IMR-90 (cell line): ENCODE data around the gene SNX21. TPM values are rescaled to one million over a fixed set of nuclear protein-coding genes. Genes with fewer than 3 reads are reported as not detected.

Experiments
- ATAC-seq: fragments of 200-7000 bp; cut with Tn5 transposase; 2 replicates; pipeline ENCODE4 v1.9.1; 2020; ENCODE audit warnings: low read depth, mild to moderate bottlenecking, moderate library complexity
- BruUV-seq: library from RNA; stranded (reverse); fragments of 400-500 nt; replicated peaks from 2 replicates; lab custom pipeline; 2021; lab: Mats Ljungman, UMichigan
- CTCF ChIA-PET: fragments of 300-600 bp; formaldehyde crosslinking; extraction: SDS; loops from one replicate; lab custom pipeline; 2021; ENCODE audit warnings: antibody characterized with exemption; lab: Yijun Ruan, JAX
- POLR2A ChIA-PET: fragments of 300-600 bp; sonication (Branson Sonifier 250); formaldehyde crosslinking; loops from one replicate; lab custom pipeline; 2022; ENCODE audit warnings: antibody characterized with exemption; ENCODE audit not compliant: unreplicated experiment; lab: Charles Lee
- DNase-seq: peaks from one replicate; pipeline ENCODE4 v3.0.0; 2013
- H2AFZ ChIP-seq: replicated peaks from 2 replicates; pipeline ENCODE3; 2013; ENCODE audit warnings: low read length, mild to moderate bottlenecking; ENCODE audit not compliant: poor library complexity
- H2AK5ac ChIP-seq: 2 replicates; pipeline ENCODE4 v1.6.1; 2013; ENCODE audit warnings: low read depth, low read length, inconsistent platforms
- H2AK9ac ChIP-seq: replicated peaks from 2 replicates; pipeline ENCODE3; 2013; ENCODE audit warnings: mild to moderate bottlenecking, low read depth, low read length, moderate library complexity; ENCODE audit not compliant: poor library complexity
- H2BK120ac ChIP-seq: 2 replicates; pipeline ENCODE4 v1.6.1; 2013; ENCODE audit warnings: low read depth, low read length, inconsistent platforms
- H2BK15ac ChIP-seq: 3 replicates; pipeline ENCODE4 v1.6.1; 2013; ENCODE audit warnings: low read depth, low read length, inconsistent platforms
- H2BK20ac ChIP-seq: 2 replicates; pipeline ENCODE4 v1.6.1; 2013; ENCODE audit warnings: low read depth, mild to moderate bottlenecking, inconsistent platforms, low read length, moderate library complexity
- H2BK5ac ChIP-seq: 2 replicates; pipeline ENCODE4 v1.6.1; 2013; ENCODE audit warnings: mild to moderate bottlenecking, low read depth, low read length, inconsistent platforms; ENCODE audit not compliant: poor library complexity, severe bottlenecking
- H3K14ac ChIP-seq: replicated peaks from 2 replicates; pipeline ENCODE4 v1.6.1; 2013; ENCODE audit warnings: low read depth, low read length, inconsistent platforms
- H3K18ac ChIP-seq: 2 replicates; pipeline ENCODE4 v1.6.1; 2013; ENCODE audit warnings: low read depth, low read length, control low read depth
- H3K23ac ChIP-seq: 2 replicates; pipeline ENCODE4 v1.6.1; 2013; ENCODE audit warnings: low read depth, low read length, inconsistent platforms
- H3K27ac ChIP-seq: 2 replicates; pipeline ENCODE4 v1.5.1; 2013; ENCODE audit warnings: mild to moderate bottlenecking, control low read depth, low read length; ENCODE audit not compliant: insufficient read depth
- H3K27me3 ChIP-seq: 2 replicates; pipeline ENCODE4 v1.6.1; 2013; ENCODE audit warnings: low read length; ENCODE audit not compliant: control insufficient read depth, insufficient read depth
- H3K36me3 ChIP-seq: 2 replicates; pipeline ENCODE4 v1.6.1; 2013; ENCODE audit warnings: low read length, mixed read lengths; ENCODE audit not compliant: control insufficient read depth, insufficient read depth
- H3K4ac ChIP-seq: 2 replicates; pipeline ENCODE4 v1.6.1; 2013; ENCODE audit warnings: low read depth, low read length, inconsistent platforms
- H3K4me1 ChIP-seq: 2 replicates; pipeline ENCODE4 v1.6.1; 2013; ENCODE audit warnings: low read length, mixed read lengths; ENCODE audit not compliant: control insufficient read depth, insufficient read depth
- H3K4me2 ChIP-seq: 2 replicates; pipeline ENCODE4 v1.6.1; 2013; ENCODE audit warnings: low read depth, mild to moderate bottlenecking, control low read depth, low read length, moderate library complexity
- H3K4me3 ChIP-seq: 2 replicates; pipeline ENCODE4 v1.5.1; 2013; ENCODE audit warnings: low read depth, mild to moderate bottlenecking, control low read depth, low read length, moderate library complexity; ENCODE audit not compliant: insufficient read depth
- H3K56ac ChIP-seq: 2 replicates; pipeline ENCODE4 v1.6.1; 2013; ENCODE audit warnings: low read length, inconsistent platforms; ENCODE audit not compliant: insufficient read depth; ENCODE audit errors: extremely low read depth
- H3K79me1 ChIP-seq, 2 experiments: 2 replicates each; pipeline ENCODE4 v1.6.1; 2013; ENCODE audit warnings: low read length in 2 of 2, inconsistent platforms in 1 of 2, low read depth in 1 of 2
- H3K9ac ChIP-seq: 2 replicates; pipeline ENCODE4 v1.6.1; 2013; ENCODE audit warnings: low read depth, low read length, control low read depth
- H3K9me1 ChIP-seq: 2 replicates; pipeline ENCODE4 v1.6.1; 2013; ENCODE audit warnings: low read length, inconsistent platforms; ENCODE audit not compliant: insufficient read depth
- H3K9me3 ChIP-seq: 2 replicates; pipeline ENCODE4 v1.6.1; 2013; ENCODE audit warnings: low read length; ENCODE audit not compliant: control insufficient read depth, insufficient read depth
- H4K20me1 ChIP-seq: 2 replicates; pipeline ENCODE4 v1.6.1; 2013; ENCODE audit warnings: low read length, inconsistent platforms; ENCODE audit not compliant: insufficient read depth
- H4K5ac ChIP-seq: 2 replicates; pipeline ENCODE4 v1.6.1; 2013; ENCODE audit warnings: mild to moderate bottlenecking, low read depth, low read length, control low read depth
- H4K8ac ChIP-seq, 2 experiments: 2 replicates each; pipeline ENCODE4 v1.6.1; 2013; ENCODE audit warnings: low read depth in 2 of 2, low read length in 2 of 2, control low read depth in 1 of 2, inconsistent platforms in 1 of 2
- H4K91ac ChIP-seq: 2 replicates; pipeline ENCODE4 v1.6.1; 2013; ENCODE audit warnings: low read depth, low read length, inconsistent platforms; ENCODE audit not compliant: insufficient read depth
- BHLHE40 ChIP-seq: fragments of 150-350 bp; IDR thresholded peaks from 2 replicates; pipeline ENCODE4 v1.6.1; 2016; ENCODE audit warnings: mild to moderate bottlenecking, low read depth, low read length
- CEBPB ChIP-seq: IDR thresholded peaks from 2 replicates; pipeline ENCODE4 v1.6.1; 2012; ENCODE audit warnings: low read depth, low read length, improper control_type of control experiment
- CHD1 ChIP-seq: IDR thresholded peaks from 2 replicates; pipeline ENCODE4 v1.6.1; 2012; ENCODE audit warnings: low read depth, low read length, improper control_type of control experiment
- CTCF ChIP-seq: conservative IDR thresholded peaks from 2 replicates; pipeline ENCODE4 v1.5.1; 2012; ENCODE audit warnings: mild to moderate bottlenecking, low read depth, low read length, improper control_type of control experiment
- ELK1 ChIP-seq: fragments of 150-350 bp; IDR thresholded peaks from 2 replicates; pipeline ENCODE4 v1.6.1; 2016; ENCODE audit warnings: low read depth, mild to moderate bottlenecking, low read length, moderate library complexity, borderline replicate concordance
- FOS ChIP-seq: fragments of 150-350 bp; IDR thresholded peaks from 2 replicates; pipeline ENCODE4 v1.6.1; 2016; ENCODE audit warnings: low read depth, low read length
- MAFK ChIP-seq: IDR thresholded peaks from 2 replicates; pipeline ENCODE4 v1.6.1; 2012; ENCODE audit warnings: low read depth, low read length, improper control_type of control experiment
- MAZ ChIP-seq: IDR thresholded peaks from 2 replicates; pipeline ENCODE4 v1.6.1; 2012; ENCODE audit warnings: low read depth, mild to moderate bottlenecking, low read length, improper control_type of control experiment, moderate library complexity, borderline replicate concordance
- MXI1 ChIP-seq: IDR thresholded peaks from 2 replicates; pipeline ENCODE4 v1.6.1; 2012; ENCODE audit warnings: low read depth, mild to moderate bottlenecking, low read length, moderate library complexity, borderline replicate concordance
- NFE2L2 ChIP-seq: fragments of 150-350 bp; IDR thresholded peaks from 2 replicates; pipeline ENCODE4 v1.6.1; 2016; ENCODE audit warnings: low read depth, mild to moderate bottlenecking, low read length
- POLR2A ChIP-seq: IDR thresholded peaks from 2 replicates; pipeline ENCODE4 v1.6.1; 2012; ENCODE audit warnings: mild to moderate bottlenecking, low read depth, low read length
- RAD21 ChIP-seq: IDR thresholded peaks from 2 replicates; pipeline ENCODE4 v1.6.1; 2012; ENCODE audit warnings: low read length, improper control_type of control experiment
- RCOR1 ChIP-seq: IDR thresholded peaks from 2 replicates; pipeline ENCODE4 v1.6.1; 2012; ENCODE audit warnings: mild to moderate bottlenecking, low read length, improper control_type of control experiment; ENCODE audit not compliant: insufficient replicate concordance
- RFX5 ChIP-seq: IDR thresholded peaks from 2 replicates; pipeline ENCODE4 v1.8.0; 2012; ENCODE audit warnings: low read depth, mild to moderate bottlenecking, low read length, moderate library complexity
- SMC3 ChIP-seq: fragments of 150-350 bp; IDR thresholded peaks from 2 replicates; pipeline ENCODE4 v1.6.1; 2016; ENCODE audit warnings: low read depth, mild to moderate bottlenecking, antibody characterized with exemption, low read length, moderate library complexity
- USF2 ChIP-seq: fragments of 150-350 bp; IDR thresholded peaks from 2 replicates; pipeline ENCODE4 v1.6.1; 2017; ENCODE audit warnings: mild to moderate bottlenecking, antibody characterized with exemption, low read length, low read depth
- WGBS, 2 experiments: methylation state at CpG; one replicate each; pipeline versions ENCODE4 v1.1.5 to v1.1.7; 2013; ENCODE audit warnings: missing lambda C conversion rate in 2 of 2; ENCODE audit not compliant: insufficient read length in 1 of 2; ENCODE audit errors: extremely low coverage in 2 of 2; 5-methylcytosine and 5-hydroxymethylcytosine counted together
- dilution Hi-C: fragments of 300-500 bp; cut with HindIII; formaldehyde crosslinking; loops from one replicate; pipeline ENCODE4 v1.14.3; 2018; ENCODE audit warnings: low sequenced_read_pairs; ENCODE audit not compliant: unreplicated experiment
- in situ Hi-C: fragments of 300-500 bp; cut with MboI; formaldehyde crosslinking; loops from 3 replicates; pipeline ENCODE4 v1.14.3; 2019; ENCODE audit warnings: low sequenced_read_pairs, inconsistent platforms, mixed read lengths
- intact Hi-C: fragments of 100-400 bp; cut with micrococcal nuclease; formaldehyde crosslinking; loops from 2 replicates; pipeline ENCODE4 v1.10.0; 2022
- polyA plus RNA-seq, 3 experiments: library from polyadenylated mRNA; depleted of rRNA; stranded (reverse); fragments of >200 nt; gene quantifications; 2 replicates each; pipeline ENCODE4 v1.2.3, GENCODE V29; 2012; ENCODE audit warnings: low replicate concordance in 1 of 3
- total RNA-seq: library from RNA; depleted of rRNA; stranded (reverse); fragments of >200 nt; gene quantifications from 2 replicates; pipeline ENCODE4 v1.2.3, GENCODE V29; 2012

The SNX21 gene
- total and polyA plus RNA-seq, 2 of the 4 experiments (the other 2 are of a cell fraction) = 11.1 to 17.9 TPM

GRCh38 chr20:45832619-45833018 is 980 bp upstream of the SNX21 start:
- intact Hi-C loops (loop anchor here (10.0 kb wide), 1 partner anchor 102 kb away; the partner anchor contains the start of gene PCIF1), in situ Hi-C loops (no loop called here)
- no peaks in the 10 kb centered on the region for H3K27me3 ChIP-seq

More at GRCh38 chr20:45832619-45833018, 980 bp upstream of the SNX21 start:
- no peak for TF ChIP-seq MAFK
- TF ChIP-seq USF2 = no peak
- no peak for TF ChIP-seq RCOR1
- TF ChIP-seq POLR2A = no peak
- TF ChIP-seq CHD1 = no peak
- TF ChIP-seq MXI1 = no peak
- no peak for TF ChIP-seq MAZ
- no peak for TF ChIP-seq RFX5
- no peak for TF ChIP-seq SMC3
- TF ChIP-seq ELK1 = no peak
- no peak for TF ChIP-seq CEBPB
- no peak for TF ChIP-seq BHLHE40
- no peak for TF ChIP-seq CTCF
- no peak for TF ChIP-seq RAD21
- no peak for TF ChIP-seq FOS
- TF ChIP-seq NFE2L2 = no peak
- H3K36me3 ChIP-seq = peaks cover 9% of the 10 kb centered on the region
- peaks cover 20% of the 10 kb centered on the region for H3K4me1 ChIP-seq
- H4K8ac ChIP-seq = peak overlapping the region; percentile 68 to 96
- dilution Hi-C loops = no loop called here
- peaks cover 17% of the 10 kb centered on the region for H3K9me1 ChIP-seq
- peaks cover 15 to 27% of the 10 kb centered on the region in 2 experiments for H3K79me1 ChIP-seq
- no peak overlapping the region for H2AFZ ChIP-seq
- peak overlapping the region; percentile 81; the same call in 1 of the 2 replicates for H3K4ac ChIP-seq
- H3K56ac ChIP-seq = no peak overlapping the region
- peak overlapping the region; percentile 78; the same call in 1 of the 2 replicates for H4K5ac ChIP-seq
- peak overlapping the region; percentile 62; the same call in 1 of the 2 replicates for H3K9ac ChIP-seq
- H3K4me2 ChIP-seq = peak overlapping the region; percentile 75; the same call in 1 of the 2 replicates
- no peak overlapping the region for H3K4me3 ChIP-seq
- H4K20me1 ChIP-seq = no peaks in the 10 kb centered on the region
- no peak overlapping the region for H3K23ac ChIP-seq
- H2BK20ac ChIP-seq = no peak overlapping the region
- no peak overlapping the region for H2BK120ac ChIP-seq
- no peak overlapping the region; the same call in 1 of the 2 replicates for H3K14ac ChIP-seq
- H2AK9ac ChIP-seq = peak overlapping the region; percentile 7
- H2BK15ac ChIP-seq = peak overlapping the region; percentile 3; the same call in 1 of the 3 replicates
- H3K9me3 ChIP-seq = no peaks in the 10 kb centered on the region
- CTCF ChIA-PET = no interaction called here
- POLR2A ChIA-PET = no interaction called here
- DNase-seq = no peak
- no peak for ATAC-seq
- H3K27ac ChIP-seq = peak overlapping the region; percentile 62; the same call in 1 of the 2 replicates
- peak overlapping the region; percentile 67; the same call in 1 of the 2 replicates for H3K18ac ChIP-seq
- no peak overlapping the region for H2AK5ac ChIP-seq
- WGBS, 2 experiments = 100% methylated on average over 1 of the region's 4 CpGs; no CpG with 5 or more reads in 1 of the 2 experiments
- peak overlapping the region; percentile 88; the same call in 1 of the 2 replicates for H4K91ac ChIP-seq
- H2BK5ac ChIP-seq = no peak overlapping the region
- BruUV-seq = no TSS peak
